ENCODE results near the gene IGSF3. TPM values are rescaled to one million over a fixed set of nuclear protein-coding genes. Genes with fewer than 3 reads are reported as not detected.
A peak's percentile ranks its signal among the peaks of the same experiment; 100 is the strongest.

The IGSF3 gene
- total RNA-seq, result 10 to 100 TPM; 42.2 to 60.0 (median 55.4) TPM

DNA sequence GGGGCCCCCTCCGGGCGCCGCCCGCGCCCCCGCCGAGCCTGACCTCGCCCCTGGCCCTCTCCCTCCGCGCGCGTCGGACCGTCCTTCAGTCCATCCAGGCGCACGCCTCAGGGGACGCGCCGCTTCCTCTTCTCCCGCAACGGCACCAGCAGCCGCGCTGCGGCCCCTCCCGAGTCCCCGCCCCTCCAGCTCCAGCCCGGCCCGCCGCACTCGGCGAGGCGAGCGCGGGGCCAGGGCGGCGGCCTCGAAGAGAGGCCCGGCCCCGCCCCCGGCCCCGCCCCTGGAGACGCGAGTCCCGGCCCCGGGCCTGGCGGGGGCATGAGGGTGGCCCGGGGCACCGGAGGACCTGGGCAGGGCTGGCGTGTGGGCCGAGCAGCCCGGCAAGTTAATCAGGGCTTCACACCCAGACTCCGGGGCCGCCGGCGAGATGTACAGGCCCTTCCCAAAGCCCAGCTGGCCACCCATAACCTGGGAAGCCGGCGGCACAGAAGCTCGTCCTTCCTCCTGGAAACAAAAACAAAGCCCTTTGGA is at the start of gene IGSF3:
Gene IGSF3 (minus strand): TSS at position 159 of the 531 bp plus-strand sequence. CDS start 1,407 bp downstream, outside the sequence.
- no peak for DNase-seq
- intact Hi-C loops (cut with DNase I), result no loop called here
- WGBS, 2 donors, result 10 to 15% methylated on average over 2 to 3 of the region's 58 CpGs

DNA sequence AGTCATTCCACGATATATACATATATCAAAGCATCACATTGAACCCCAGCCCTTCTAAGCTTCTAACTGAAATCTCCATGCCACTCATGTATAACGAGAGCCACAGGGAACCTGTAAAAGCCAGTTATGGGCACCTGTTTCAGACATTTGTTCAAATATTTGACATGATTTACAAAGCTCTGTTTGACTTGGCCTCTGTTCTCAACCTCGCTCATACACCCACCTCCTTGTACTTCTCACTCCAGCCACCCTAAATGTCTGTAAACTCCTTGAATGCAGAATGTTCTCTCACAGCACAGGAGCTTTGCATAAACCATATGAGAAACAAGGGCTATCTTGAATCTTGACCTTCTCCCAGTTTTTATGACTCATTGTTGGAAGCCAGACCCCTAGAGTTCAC is 49.8 kb upstream of the IGSF3 start:
- no peaks in the 10 kb centered on the region for H3K27me3 ChIP-seq
- TF ChIP-seq POLR2A (IDR thresholded peaks at IDR 0.05), result no peak
- TF ChIP-seq, protein P1, sequence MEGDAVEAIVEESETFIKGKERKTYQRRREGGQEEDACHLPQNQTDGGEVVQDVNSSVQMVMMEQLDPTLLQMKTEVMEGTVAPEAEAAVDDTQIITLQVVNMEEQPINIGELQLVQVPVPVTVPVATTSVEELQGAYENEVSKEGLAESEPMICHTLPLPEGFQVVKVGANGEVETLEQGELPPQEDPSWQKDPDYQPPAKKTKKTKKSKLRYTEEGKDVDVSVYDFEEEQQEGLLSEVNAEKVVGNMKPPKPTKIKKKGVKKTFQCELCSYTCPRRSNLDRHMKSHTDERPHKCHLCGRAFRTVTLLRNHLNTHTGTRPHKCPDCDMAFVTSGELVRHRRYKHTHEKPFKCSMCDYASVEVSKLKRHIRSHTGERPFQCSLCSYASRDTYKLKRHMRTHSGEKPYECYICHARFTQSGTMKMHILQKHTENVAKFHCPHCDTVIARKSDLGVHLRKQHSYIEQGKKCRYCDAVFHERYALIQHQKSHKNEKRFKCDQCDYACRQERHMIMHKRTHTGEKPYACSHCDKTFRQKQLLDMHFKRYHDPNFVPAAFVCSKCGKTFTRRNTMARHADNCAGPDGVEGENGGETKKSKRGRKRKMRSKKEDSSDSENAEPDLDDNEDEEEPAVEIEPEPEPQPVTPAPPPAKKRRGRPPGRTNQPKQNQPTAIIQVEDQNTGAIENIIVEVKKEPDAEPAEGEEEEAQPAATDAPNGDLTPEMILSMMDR (IDR thresholded peaks at IDR 0.05), result no peak
- no peaks in the 10 kb centered on the region for H3K36me3 ChIP-seq
- H3K27ac ChIP-seq, result no peak overlapping the region
- peaks cover 19 to 32% (median 21%) of the 10 kb centered on the region in 3 donors for H3K4me1 ChIP-seq
- no peak for DNase-seq
- H3K9me3 ChIP-seq, result no peaks in the 10 kb centered on the region
- WGBS, 2 donors, result 71 to 87% methylated on average over 3 of the region's 3 CpGs
- H3K4me3 ChIP-seq, result no peak overlapping the region
- intact Hi-C loops (cut with DNase I), result no loop called here

More for the DNA sequence above, at the start of gene IGSF3:
- H3K27ac ChIP-seq, result peak within 1 kb of the TSS; percentile 59 to 91 (median 82)
- no peaks in the 10 kb centered on the region for H3K9me3 ChIP-seq
- peaks cover 0 to 8% (median 0%) of the 10 kb centered on the region in 4 donors for H3K27me3 ChIP-seq
- peak in 1 of 4 donors; percentile 57 for TF ChIP-seq POLR2A (IDR thresholded peaks at IDR 0.05)
- TF ChIP-seq, protein P1 (IDR thresholded peaks at IDR 0.05), result no peak
- peak within 1 kb of the TSS; percentile 59 to 78 (median 68) for H3K4me3 ChIP-seq
- H3K36me3 ChIP-seq, result no peaks in the 10 kb centered on the region
- peaks cover 0 to 56% (median 16%) of the 10 kb centered on the region in 3 donors for H3K4me1 ChIP-seq

DNA sequence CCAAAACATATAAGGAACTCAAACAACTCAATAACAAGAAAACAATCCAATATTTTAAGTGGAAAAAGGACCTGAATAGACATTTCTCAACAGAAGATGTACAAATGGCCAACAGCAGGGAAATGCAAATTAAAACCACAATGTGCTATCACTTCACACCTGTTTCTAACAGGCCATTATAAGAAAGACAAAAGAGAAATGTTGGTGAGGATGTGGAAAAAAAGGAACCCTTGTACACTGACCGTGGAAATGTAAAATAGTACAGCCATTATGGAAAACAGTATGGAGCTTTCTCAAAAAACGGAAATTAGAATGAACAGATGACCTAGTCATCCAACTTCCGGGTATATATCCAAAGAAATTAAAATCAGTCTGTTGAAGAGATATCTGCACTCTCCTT is 48.9 kb upstream of the IGSF3 start:
- TF ChIP-seq, protein P1 (IDR thresholded peaks at IDR 0.05), result no peak
- TF ChIP-seq POLR2A (IDR thresholded peaks at IDR 0.05), result no peak
- intact Hi-C loops (cut with DNase I), result no loop called here
- H3K27ac ChIP-seq, result no peak overlapping the region
- H3K36me3 ChIP-seq, result no peaks in the 10 kb centered on the region
- DNase-seq, result no peak
- no peak overlapping the region for H3K4me3 ChIP-seq
- H3K27me3 ChIP-seq, result no peaks in the 10 kb centered on the region
- no peaks in the 10 kb centered on the region for H3K9me3 ChIP-seq
- peaks cover 12 to 32% (median 14%) of the 10 kb centered on the region in 3 donors for H3K4me1 ChIP-seq
- 81 to 88% methylated on average over 3 of the region's 3 CpGs for WGBS, 2 donors

DNA sequence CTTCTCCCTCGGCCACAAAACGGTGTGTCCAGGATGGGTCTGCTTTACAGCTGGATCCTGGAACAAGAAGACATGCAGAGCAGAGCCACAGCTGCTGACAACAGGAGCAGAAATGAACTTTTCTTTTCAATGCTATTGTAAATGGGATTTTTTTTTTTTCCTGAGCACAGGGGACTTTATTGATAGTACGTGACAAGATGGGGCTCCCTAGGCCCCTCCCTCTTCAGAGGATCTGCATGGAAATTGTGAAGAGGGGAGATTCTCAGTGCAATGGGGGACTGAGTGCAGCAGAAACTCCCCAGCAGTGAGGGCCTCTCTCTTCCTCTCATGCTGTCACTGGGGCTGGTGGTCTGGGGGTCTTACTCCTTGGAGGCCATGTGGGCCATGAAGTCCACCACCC is 45.9 kb upstream of the IGSF3 start:
- H3K4me1 ChIP-seq, result peaks cover 10 to 42% (median 10%) of the 10 kb centered on the region in 3 donors
- no peaks in the 10 kb centered on the region for H3K27me3 ChIP-seq
- no peaks in the 10 kb centered on the region for H3K9me3 ChIP-seq
- intact Hi-C loops (cut with DNase I), result no loop called here
- no peak overlapping the region for H3K4me3 ChIP-seq
- H3K36me3 ChIP-seq, result no peaks in the 10 kb centered on the region
- TF ChIP-seq, protein P1 (IDR thresholded peaks at IDR 0.05), result no peak
- TF ChIP-seq POLR2A (IDR thresholded peaks at IDR 0.05), result no peak
- DNase-seq, result no peak
- H3K27ac ChIP-seq, result no peak overlapping the region
- 86 to 92% methylated on average over 1 to 2 of the region's 3 CpGs for WGBS, 2 donors

DNA sequence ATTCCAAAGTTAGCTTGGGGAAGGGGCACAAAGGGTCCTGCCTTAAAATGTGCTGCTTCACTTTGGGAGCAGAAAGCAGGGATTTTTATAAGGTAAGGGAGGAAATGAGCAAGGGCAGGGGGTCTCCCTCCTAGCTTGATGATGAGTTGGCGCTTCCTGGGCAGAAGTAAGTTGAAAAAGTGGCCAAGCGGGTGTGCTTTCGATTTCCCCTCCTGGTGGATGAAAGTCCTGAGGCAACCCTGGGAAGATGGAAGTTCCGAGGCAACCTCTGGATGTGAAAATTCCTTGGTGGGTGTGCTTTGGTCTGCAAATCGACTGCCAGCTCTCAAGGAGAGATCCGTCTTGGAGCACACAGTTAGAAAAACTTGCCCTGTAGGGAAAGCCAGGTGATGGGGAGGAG is 45.0 kb upstream of the IGSF3 start:
- Histone ChIP-seq H3K27ac (no peak overlapping the region), H3K4me1 (peaks cover 10 to 47% (median 10%) of the 10 kb centered on the region in 3 donors), H3K27me3 (no peaks in the 10 kb centered on the region), H3K36me3 (no peaks in the 10 kb centered on the region), H3K4me3 (no peak overlapping the region), H3K9me3 (no peaks in the 10 kb centered on the region)
- no peak for DNase-seq
- intact Hi-C loops (cut with DNase I), result no loop called here
- WGBS, 2 donors, result 69 to 72% methylated on average over 6 of the region's 6 CpGs
- TF ChIP-seq, protein P1 (IDR thresholded peaks at IDR 0.05), result no peak
- no peak for TF ChIP-seq POLR2A (IDR thresholded peaks at IDR 0.05)

All from esophagus squamous epithelium (tissue), 5 donors.